B cell (primary cell): ENCODE results near the gene PLCG2. TPM values are rescaled to one million over a fixed set of nuclear protein-coding genes. Genes with fewer than 3 reads are reported as not detected.
A peak's percentile ranks its signal among the peaks of the same experiment; 100 is the strongest.

Source experiments
- ATAC-seq: fragments of 200-7000 bp; cut with Tn5 transposase; one replicate; pipeline ENCODE4 v1.10.0; 2021; ENCODE audit warnings: low read depth, mild to moderate bottlenecking, moderate number of reproducible peaks, moderate library complexity
- CTCF ChIA-PET: fragments of 350-600 bp; sonication (Branson Sonifier 250); formaldehyde crosslinking; loops from one replicate; lab custom pipeline; 2021; ENCODE audit warnings: antibody characterized with exemption, inconsistent platforms; lab: Charles Lee
- POLR2A ChIA-PET: fragments of 350-600 bp; sonication (Branson Sonifier 250); formaldehyde crosslinking; loops from one replicate; lab custom pipeline; 2021; ENCODE audit warnings: antibody characterized with exemption; lab: Charles Lee
- DNase-seq: peaks from one replicate; pipeline ENCODE4 v3.0.0; 2013
- H2AFZ ChIP-seq: 2 replicates; pipeline ENCODE4 v1.6.1; 2012; ENCODE audit warnings: mild to moderate bottlenecking, low read depth, low read length; ENCODE audit not compliant: insufficient read depth, poor library complexity, severe bottlenecking
- H3K27ac ChIP-seq, 2 donors: 1 replicate in 1 of 2; 2 replicates in 1 of 2; pipeline ENCODE4 v1.5.1; 2012 to 2013; ENCODE audit warnings: low read length in 2 of 2, mild to moderate bottlenecking in 2 of 2, moderate library complexity in 1 of 2
- H3K27me3 ChIP-seq, 4 experiments: fragments of 200-600 bp in 1 of 4; sonication (generic) in 1 of 4; replicated peaks in 1 of 4; 1 replicate in 2 of 4; 2 replicates in 2 of 4; pipeline versions ENCODE4 v1.6.1 to v1.7.0; 2013 to 2016; ENCODE audit warnings: low read length in 3 of 4, mild to moderate bottlenecking in 2 of 4, mixed read lengths in 1 of 4, moderate library complexity in 1 of 4; ENCODE audit not compliant: insufficient read depth in 4 of 4, control insufficient read depth in 3 of 4; ENCODE audit errors: control extremely low read depth in 1 of 4
- H3K36me3 ChIP-seq, 2 experiments: replicated peaks in 1 of 2; 1 replicate in 1 of 2; 2 replicates in 1 of 2; pipeline versions ENCODE4 v1.6.1 to v1.7.1; 2013; ENCODE audit warnings: low read length in 1 of 2; ENCODE audit not compliant: insufficient read depth in 2 of 2, control insufficient read depth in 1 of 2; ENCODE audit errors: control extremely low read depth in 1 of 2, extremely low read depth in 1 of 2
- H3K4me1 ChIP-seq, 2 donors: fragments of 200-600 bp in 1 of 2; sonication (generic) in 1 of 2; 1 replicate in 1 of 2; 2 replicates in 1 of 2; pipeline versions ENCODE4 v1.5.1 to v1.6.1; 2013 to 2017; ENCODE audit warnings: low read length in 2 of 2; ENCODE audit not compliant: control insufficient read depth in 2 of 2, insufficient read depth in 2 of 2
- H3K4me2 ChIP-seq: replicated peaks from 2 replicates; pipeline ENCODE3; 2012; ENCODE audit warnings: mild to moderate bottlenecking, low read depth, low read length; ENCODE audit not compliant: poor library complexity, severe bottlenecking
- H3K4me3 ChIP-seq, 5 experiments: fragments of 200-600 bp in 1 of 5; sonication (generic) in 1 of 5; 1 replicate in 3 of 5; 2 replicates in 2 of 5; pipeline versions ENCODE4 v1.5.1 to v1.7.0; 2011 to 2016; ENCODE audit warnings: low read length in 4 of 5, mild to moderate bottlenecking in 4 of 5, low read depth in 2 of 5, control low read depth in 1 of 5, moderate library complexity in 1 of 5; ENCODE audit not compliant: insufficient read depth in 1 of 5; ENCODE audit errors: control extremely low read depth in 1 of 5, extremely low read depth in 1 of 5
- H3K79me2 ChIP-seq: fragments of 200-600 bp; sonication (generic); one replicate; pipeline ENCODE4 v1.6.0; 2016; ENCODE audit warnings: low read length; ENCODE audit not compliant: control insufficient read depth, insufficient read depth
- H3K9ac ChIP-seq: fragments of 200-600 bp; sonication (generic); 2 replicates; pipeline ENCODE4 v1.6.1; 2017; ENCODE audit warnings: mild to moderate bottlenecking, low read length, moderate library complexity
- H3K9me3 ChIP-seq, 3 donors: one replicate each; pipeline versions ENCODE4 v1.6.1 to v1.7.1; 2013; ENCODE audit warnings: low read length in 2 of 3; ENCODE audit not compliant: control insufficient read depth in 2 of 3, insufficient read depth in 1 of 3; ENCODE audit errors: control extremely low read depth in 1 of 3
- H4K20me1 ChIP-seq: 2 replicates; pipeline ENCODE4 v1.6.0; 2012; ENCODE audit warnings: mild to moderate bottlenecking, low read length; ENCODE audit not compliant: insufficient read depth, control insufficient read depth, poor library complexity, severe bottlenecking
- H3K27ac Mint-ChIP-seq: one replicate; pipeline ENCODE4 v1.8.0; 2021; ENCODE audit warnings: mixed read lengths
- H3K27me3 Mint-ChIP-seq: one replicate; pipeline ENCODE4 v1.8.0; 2021; ENCODE audit warnings: mixed read lengths
- H3K4me1 Mint-ChIP-seq: one replicate; pipeline ENCODE4 v1.8.0; 2021; ENCODE audit warnings: mixed read lengths
- H3K4me3 Mint-ChIP-seq: one replicate; pipeline ENCODE4 v1.8.0; 2021; ENCODE audit warnings: mixed read lengths
- H3K9me3 Mint-ChIP-seq: one replicate; pipeline ENCODE4 v1.8.0; 2022; ENCODE audit warnings: mixed read lengths; ENCODE audit not compliant: insufficient read depth
- EZH2 ChIP-seq: IDR thresholded peaks from 2 replicates; pipeline ENCODE4 v1.6.1; 2012; ENCODE audit warnings: borderline replicate concordance, low read depth, mild to moderate bottlenecking, moderate library complexity, low read length; ENCODE audit not compliant: insufficient read depth, poor library complexity, severe bottlenecking
- WGBS: methylation state at CpG from one replicate; pipeline ENCODE4 v1.1.5; 2013; ENCODE audit warnings: missing lambda C conversion rate; ENCODE audit not compliant: insufficient coverage; 5-methylcytosine and 5-hydroxymethylcytosine counted together
- intact Hi-C: fragments of 100-400 bp; cut with micrococcal nuclease; formaldehyde crosslinking; loops from one replicate; pipeline ENCODE4 v1.10.0; 2022
- polyA plus RNA-seq: library from polyadenylated mRNA; depleted of rRNA; stranded (reverse); fragments of >200 nt; gene quantifications from 2 replicates; pipeline ENCODE4 v1.2.3, GENCODE V29; 2012
- total RNA-seq, 2 donors: library from RNA; stranded (reverse); fragments of 120-200 nt in 1 of 2; gene quantifications; 1 replicate in 1 of 2; 2 replicates in 1 of 2; pipeline versions ENCODE4 v1.2.3 to v1.2.4, GENCODE V29; 2013 to 2022
- TF ChIP-seq, protein P1 (sequence below): fragments of 200-600 bp; IDR thresholded peaks from one replicate; pipeline ENCODE4 v1.8.0; 2022; ENCODE audit warnings: antibody characterized with exemption, mild to moderate bottlenecking

PLCG2 gene
- total and polyA plus RNA-seq, 2 donors (not counting 1 experiment from before 2014, with no cell fraction given) = 194 to 812 TPM

DNA sequence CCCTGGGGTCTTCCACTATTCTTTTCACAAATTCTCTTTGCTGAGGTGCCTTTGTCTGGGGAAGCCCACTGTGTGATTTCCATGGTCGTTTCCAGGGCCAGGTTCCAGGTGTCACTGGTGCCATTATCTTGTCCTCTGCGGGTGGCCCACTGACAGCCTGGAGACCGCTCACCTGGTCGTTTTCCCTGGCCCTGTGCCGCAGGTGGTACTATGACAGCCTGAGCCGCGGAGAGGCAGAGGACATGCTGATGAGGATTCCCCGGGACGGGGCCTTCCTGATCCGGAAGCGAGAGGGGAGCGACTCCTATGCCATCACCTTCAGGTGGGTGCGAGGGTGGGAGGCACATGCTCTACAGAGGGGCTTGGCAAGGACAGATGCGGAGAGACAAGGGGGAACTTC lies 133.3 kb downstream of the PLCG2 start:
- ATAC-seq (no peak), DNase-seq (no peak)
- TF ChIP-seq, protein P1, sequence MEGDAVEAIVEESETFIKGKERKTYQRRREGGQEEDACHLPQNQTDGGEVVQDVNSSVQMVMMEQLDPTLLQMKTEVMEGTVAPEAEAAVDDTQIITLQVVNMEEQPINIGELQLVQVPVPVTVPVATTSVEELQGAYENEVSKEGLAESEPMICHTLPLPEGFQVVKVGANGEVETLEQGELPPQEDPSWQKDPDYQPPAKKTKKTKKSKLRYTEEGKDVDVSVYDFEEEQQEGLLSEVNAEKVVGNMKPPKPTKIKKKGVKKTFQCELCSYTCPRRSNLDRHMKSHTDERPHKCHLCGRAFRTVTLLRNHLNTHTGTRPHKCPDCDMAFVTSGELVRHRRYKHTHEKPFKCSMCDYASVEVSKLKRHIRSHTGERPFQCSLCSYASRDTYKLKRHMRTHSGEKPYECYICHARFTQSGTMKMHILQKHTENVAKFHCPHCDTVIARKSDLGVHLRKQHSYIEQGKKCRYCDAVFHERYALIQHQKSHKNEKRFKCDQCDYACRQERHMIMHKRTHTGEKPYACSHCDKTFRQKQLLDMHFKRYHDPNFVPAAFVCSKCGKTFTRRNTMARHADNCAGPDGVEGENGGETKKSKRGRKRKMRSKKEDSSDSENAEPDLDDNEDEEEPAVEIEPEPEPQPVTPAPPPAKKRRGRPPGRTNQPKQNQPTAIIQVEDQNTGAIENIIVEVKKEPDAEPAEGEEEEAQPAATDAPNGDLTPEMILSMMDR = no peak
- no peak for TF ChIP-seq EZH2
- Histone ChIP-seq H3K27ac (no peak overlapping the region), H3K4me2 (no peak overlapping the region), H3K9ac (no peak overlapping the region), H3K4me3 (no peak overlapping the region), H3K27me3 (no peaks in the 10 kb centered on the region), H3K79me2 (peaks cover 13% of the 10 kb centered on the region), H3K9me3 (no peaks in the 10 kb centered on the region), H4K20me1 (peaks cover 22% of the 10 kb centered on the region), H2AFZ (no peak overlapping the region), H3K36me3 (peaks cover 11 to 71% of the 10 kb centered on the region in 2 experiments), H3K4me1 (peaks cover 7 to 11% of the 10 kb centered on the region in 2 donors)
- ChIA-PET POLR2A (no interaction called here), CTCF (no interaction called here)
- no peak overlapping the region for H3K27ac Mint-ChIP-seq
- 96% methylated on average over 14 of the region's 14 CpGs for WGBS
- no peak overlapping the region for H3K4me3 Mint-ChIP-seq
- no peaks in the 10 kb centered on the region for H3K27me3 Mint-ChIP-seq
- H3K9me3 Mint-ChIP-seq = no peaks in the 10 kb centered on the region
- intact Hi-C loops = no loop called here
- peaks cover 9% of the 10 kb centered on the region for H3K4me1 Mint-ChIP-seq

DNA sequence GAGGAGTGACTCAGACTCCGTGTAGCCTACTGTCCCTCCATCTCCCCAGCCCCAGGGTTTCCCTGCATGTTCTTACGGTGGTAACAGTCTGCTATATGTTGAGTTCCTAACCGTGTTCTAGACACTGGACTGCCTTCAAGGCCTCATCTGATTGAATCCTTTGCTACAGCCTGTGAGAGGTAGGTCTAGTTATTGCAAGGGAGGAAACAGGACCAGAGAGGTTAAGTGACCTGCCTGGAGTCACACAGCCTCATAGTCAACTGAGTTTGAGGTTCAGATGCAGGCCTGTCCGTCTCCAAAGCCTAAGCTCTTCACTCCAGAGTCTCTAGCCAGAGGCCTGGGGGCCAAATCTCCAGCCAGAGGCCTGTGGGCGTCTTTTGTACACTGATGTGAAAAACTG lies 134.1 kb downstream of the PLCG2 start:
- no peak overlapping the region for H2AFZ ChIP-seq
- no peak overlapping the region for H3K4me3 ChIP-seq
- Mint-ChIP-seq H3K4me1 (peaks cover 14% of the 10 kb centered on the region), H3K27ac (peak overlapping the region; percentile 20), H3K4me3 (no peak overlapping the region), H3K9me3 (no peaks in the 10 kb centered on the region), H3K27me3 (no peaks in the 10 kb centered on the region)
- ChIA-PET CTCF (no interaction called here), POLR2A (no interaction called here)
- H3K36me3 ChIP-seq = peaks cover 8 to 63% of the 10 kb centered on the region in 2 experiments
- ATAC-seq (no peak), DNase-seq (no peak)
- TF ChIP-seq, protein P1 = no peak
- TF ChIP-seq EZH2 = no peak
- H3K9me3 ChIP-seq = no peaks in the 10 kb centered on the region
- 96% methylated on average over 5 of the region's 5 CpGs for WGBS
- H3K9ac ChIP-seq = no peak overlapping the region
- H3K79me2 ChIP-seq = peaks cover 13% of the 10 kb centered on the region
- H3K4me2 ChIP-seq = no peak overlapping the region
- intact Hi-C loops = no loop called here
- H3K27me3 ChIP-seq = no peaks in the 10 kb centered on the region
- peaks cover 22% of the 10 kb centered on the region for H4K20me1 ChIP-seq
- H3K4me1 ChIP-seq = peaks cover 8 to 12% of the 10 kb centered on the region in 2 donors
- no peak overlapping the region for H3K27ac ChIP-seq
